Measurements from ENCODE around the gene CNTN5. TPM values are rescaled to one million over a fixed set of nuclear protein-coding genes. Genes with fewer than 3 reads are reported as not detected.
A peak's percentile ranks its signal among the peaks of the same experiment; 100 is the strongest.

The CNTN5 gene
- total RNA-seq, 2 experiments from 2014 or later = not detected

DNA sequence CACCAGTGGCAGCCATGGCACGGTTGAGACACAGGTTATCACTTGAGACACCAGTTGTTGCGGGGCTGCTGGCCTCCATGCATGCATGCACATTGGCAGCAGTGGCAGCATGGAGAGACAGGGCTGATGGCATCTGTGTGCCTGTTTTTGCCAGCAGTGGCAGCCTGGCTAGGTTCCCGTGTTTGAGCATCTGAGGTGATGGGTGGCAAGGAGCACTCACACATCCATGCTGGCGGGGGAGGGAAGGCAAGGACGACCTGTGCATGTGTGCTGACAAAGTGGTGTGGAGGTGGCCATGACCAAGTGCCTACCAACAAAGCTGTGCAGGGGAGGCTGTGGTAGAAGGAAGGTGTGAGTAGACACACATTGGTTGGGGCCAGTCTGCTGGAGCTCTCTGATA, 133.5 kb downstream of the CNTN5 start:
- H3K36me3 ChIP-seq (ENCODE audit: insufficient read depth, low read length) = no peaks in the 10 kb centered on the region
- no peaks in the 10 kb centered on the region for H3K27me3 ChIP-seq (ENCODE audit: control insufficient read depth in 1 of 2, insufficient read depth in 2 of 2, low read length in 2 of 2)
- TF ChIP-seq, protein P1, sequence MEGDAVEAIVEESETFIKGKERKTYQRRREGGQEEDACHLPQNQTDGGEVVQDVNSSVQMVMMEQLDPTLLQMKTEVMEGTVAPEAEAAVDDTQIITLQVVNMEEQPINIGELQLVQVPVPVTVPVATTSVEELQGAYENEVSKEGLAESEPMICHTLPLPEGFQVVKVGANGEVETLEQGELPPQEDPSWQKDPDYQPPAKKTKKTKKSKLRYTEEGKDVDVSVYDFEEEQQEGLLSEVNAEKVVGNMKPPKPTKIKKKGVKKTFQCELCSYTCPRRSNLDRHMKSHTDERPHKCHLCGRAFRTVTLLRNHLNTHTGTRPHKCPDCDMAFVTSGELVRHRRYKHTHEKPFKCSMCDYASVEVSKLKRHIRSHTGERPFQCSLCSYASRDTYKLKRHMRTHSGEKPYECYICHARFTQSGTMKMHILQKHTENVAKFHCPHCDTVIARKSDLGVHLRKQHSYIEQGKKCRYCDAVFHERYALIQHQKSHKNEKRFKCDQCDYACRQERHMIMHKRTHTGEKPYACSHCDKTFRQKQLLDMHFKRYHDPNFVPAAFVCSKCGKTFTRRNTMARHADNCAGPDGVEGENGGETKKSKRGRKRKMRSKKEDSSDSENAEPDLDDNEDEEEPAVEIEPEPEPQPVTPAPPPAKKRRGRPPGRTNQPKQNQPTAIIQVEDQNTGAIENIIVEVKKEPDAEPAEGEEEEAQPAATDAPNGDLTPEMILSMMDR (IDR thresholded peaks at IDR 0.05) = no peak
- DNase-seq (peak in 1 of 14 experiments; percentile 2), ATAC-seq (ENCODE audit: poor library complexity) (no peak)
- ChIA-PET POLR2A (no interaction called here), CTCF (no interaction called here)
- peaks cover 0 to 10% of the 10 kb centered on the region in 2 experiments for H3K9me3 ChIP-seq (ENCODE audit: control insufficient read depth in 1 of 2, insufficient read depth in 1 of 2, low read length in 2 of 2)
- no peaks in the 10 kb centered on the region for H3K27me3 Mint-ChIP-seq
- H3K4me1 ChIP-seq (ENCODE audit: insufficient read depth, low read length) = no peaks in the 10 kb centered on the region
- no peak overlapping the region for H3K4me3 ChIP-seq (ENCODE audit: low read length)
- no peak overlapping the region for H3K27ac Mint-ChIP-seq
- intact Hi-C loops (cut with DNase I, micrococcal nuclease) = no loop called here
- no peak overlapping the region for H3K4me3 Mint-ChIP-seq
- H3K27ac ChIP-seq (ENCODE audit: low read depth in 1 of 2, low read length in 2 of 2) = no peak overlapping the region
- peaks cover 3% of the 10 kb centered on the region for H3K9me3 Mint-ChIP-seq
- no peaks in the 10 kb centered on the region for H3K36me3 Mint-ChIP-seq (ENCODE audit: low read depth)
- H3K4me1 Mint-ChIP-seq (ENCODE audit: low read depth) = no peaks in the 10 kb centered on the region

DNA sequence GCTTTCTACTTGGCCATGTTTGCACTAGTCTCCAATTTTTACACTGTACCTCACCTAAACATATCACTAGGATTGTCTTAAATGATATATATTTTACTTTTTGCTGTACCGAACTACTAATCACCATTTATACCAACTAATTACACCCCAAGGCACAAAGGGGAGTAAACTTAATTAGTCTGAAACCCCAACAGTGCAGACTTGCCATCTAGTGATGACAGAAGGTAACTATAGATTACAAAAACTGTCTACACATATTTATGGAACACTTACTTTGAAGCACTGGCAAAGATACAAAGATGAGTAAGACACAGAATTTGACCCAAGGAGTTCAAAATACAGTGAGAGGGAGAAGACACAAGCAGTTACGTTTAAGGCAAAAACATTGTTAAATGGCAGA, 139.7 kb downstream of the CNTN5 start:
- no peak overlapping the region for H3K27ac Mint-ChIP-seq
- CTCF ChIA-PET = no interaction called here
- no peak for DNase-seq

DNA sequence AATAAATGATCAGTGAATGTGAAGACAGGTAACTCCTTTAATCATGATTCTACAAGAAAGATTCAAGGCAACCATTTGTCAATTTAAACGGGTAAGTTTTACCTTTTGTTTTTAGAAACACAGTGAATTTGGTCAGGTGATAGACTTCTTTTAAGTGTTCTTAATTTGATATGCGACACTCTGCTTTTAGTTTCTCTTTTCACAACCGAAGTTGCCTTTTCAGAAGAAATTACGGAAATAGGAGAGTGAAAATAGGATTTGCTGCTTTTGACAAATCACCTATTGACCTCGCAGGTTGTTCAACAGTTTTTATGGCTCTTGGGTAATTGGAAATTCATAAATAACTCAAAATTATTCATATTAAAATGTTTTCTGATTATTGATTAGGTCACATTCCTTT, 142.1 kb downstream of the CNTN5 start:
- ChIA-PET POLR2A (no interaction called here), CTCF (no interaction called here)
- Mint-ChIP-seq H3K9me3 (peaks cover 4% of the 10 kb centered on the region), H3K4me3 (no peak overlapping the region), H3K27me3 (no peaks in the 10 kb centered on the region), H3K36me3 (ENCODE audit: low read depth) (no peaks in the 10 kb centered on the region), H3K4me1 (ENCODE audit: low read depth) (no peaks in the 10 kb centered on the region), H3K27ac (no peak overlapping the region)
- no peaks in the 10 kb centered on the region for H3K27me3 ChIP-seq (ENCODE audit: control insufficient read depth in 1 of 2, insufficient read depth in 2 of 2, low read length in 2 of 2)
- no peak for DNase-seq
- H3K4me3 ChIP-seq (ENCODE audit: low read length) = no peak overlapping the region
- intact Hi-C loops (cut with DNase I, micrococcal nuclease) = no loop called here
- H3K36me3 ChIP-seq (ENCODE audit: insufficient read depth, low read length) = no peaks in the 10 kb centered on the region
- ATAC-seq (ENCODE audit: poor library complexity) = no peak
- TF ChIP-seq, protein P1 (IDR thresholded peaks at IDR 0.05) = no peak
- H3K27ac ChIP-seq (ENCODE audit: low read depth in 1 of 2, low read length in 2 of 2) = no peak overlapping the region
- H3K9me3 ChIP-seq (ENCODE audit: control insufficient read depth in 1 of 2, insufficient read depth in 1 of 2, low read length in 2 of 2) = peaks cover 0 to 4% of the 10 kb centered on the region in 2 experiments
- no peaks in the 10 kb centered on the region for H3K4me1 ChIP-seq (ENCODE audit: insufficient read depth, low read length)

More for the DNA sequence above, 139.7 kb downstream of the CNTN5 start:
- TF ChIP-seq, protein P1 (IDR thresholded peaks at IDR 0.05) = no peak
- intact Hi-C loops (cut with DNase I, micrococcal nuclease) = no loop called here
- Histone ChIP-seq H3K36me3 (ENCODE audit: insufficient read depth, low read length) (no peaks in the 10 kb centered on the region), H3K4me3 (ENCODE audit: low read length) (no peak overlapping the region), H3K4me1 (ENCODE audit: insufficient read depth, low read length) (no peaks in the 10 kb centered on the region), H3K27ac (ENCODE audit: low read depth in 1 of 2, low read length in 2 of 2) (no peak overlapping the region), H3K9me3 (ENCODE audit: control insufficient read depth in 1 of 2, insufficient read depth in 1 of 2, low read length in 2 of 2) (peaks cover 0 to 4% of the 10 kb centered on the region in 2 experiments), H3K27me3 (ENCODE audit: control insufficient read depth in 1 of 2, insufficient read depth in 2 of 2, low read length in 2 of 2) (no peaks in the 10 kb centered on the region)
- no peak for ATAC-seq (ENCODE audit: poor library complexity)
- no peak overlapping the region for H3K4me3 Mint-ChIP-seq
- no peaks in the 10 kb centered on the region for H3K4me1 Mint-ChIP-seq (ENCODE audit: low read depth)
- H3K9me3 Mint-ChIP-seq = peaks cover 4% of the 10 kb centered on the region
- POLR2A ChIA-PET = no interaction called here
- H3K27me3 Mint-ChIP-seq = no peaks in the 10 kb centered on the region
- no peaks in the 10 kb centered on the region for H3K36me3 Mint-ChIP-seq (ENCODE audit: low read depth)

Data from CD4-positive, alpha-beta T cell (primary cell).